Retina (tissue), 1 donor: ENCODE data around the gene DISC1.
"Not testable (repeated sequence)": the region's sequence is repeated elsewhere in the genome, so short reads cannot be mapped to it uniquely, and the experiment has no call there.

ENCODE experiments used
- DNase-seq: peaks from one replicate; pipeline ENCODE4 v3.0.0-alpha.2; 2016

Gene DISC1

DNA sequence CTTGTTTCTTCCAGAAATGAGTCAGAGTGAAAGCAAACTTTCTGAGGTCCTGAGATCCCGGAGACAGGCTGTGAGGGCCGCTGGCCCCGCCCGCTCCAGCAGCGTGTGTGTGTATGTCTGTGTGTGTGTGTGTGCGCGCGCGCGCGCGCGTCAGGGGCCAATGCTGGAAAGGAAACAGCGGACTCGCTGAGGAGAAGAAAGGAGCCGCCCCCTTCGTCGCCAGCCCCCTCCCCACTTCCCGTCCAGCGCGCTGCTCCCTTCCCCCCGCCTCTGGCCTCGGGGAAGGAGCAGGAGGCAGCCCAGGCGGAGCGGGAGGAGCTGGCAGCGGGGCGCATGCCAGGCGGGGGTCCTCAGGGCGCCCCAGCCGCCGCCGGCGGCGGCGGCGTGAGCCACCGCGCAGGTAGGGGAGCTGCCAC, at the start of gene DISC1:
Gene DISC1 (plus strand): TSS at position 256 of the 416 bp plus-strand sequence. CDS start 78 bp downstream, at position 334.
- peak; percentile 90 for DNase-seq

DNA sequence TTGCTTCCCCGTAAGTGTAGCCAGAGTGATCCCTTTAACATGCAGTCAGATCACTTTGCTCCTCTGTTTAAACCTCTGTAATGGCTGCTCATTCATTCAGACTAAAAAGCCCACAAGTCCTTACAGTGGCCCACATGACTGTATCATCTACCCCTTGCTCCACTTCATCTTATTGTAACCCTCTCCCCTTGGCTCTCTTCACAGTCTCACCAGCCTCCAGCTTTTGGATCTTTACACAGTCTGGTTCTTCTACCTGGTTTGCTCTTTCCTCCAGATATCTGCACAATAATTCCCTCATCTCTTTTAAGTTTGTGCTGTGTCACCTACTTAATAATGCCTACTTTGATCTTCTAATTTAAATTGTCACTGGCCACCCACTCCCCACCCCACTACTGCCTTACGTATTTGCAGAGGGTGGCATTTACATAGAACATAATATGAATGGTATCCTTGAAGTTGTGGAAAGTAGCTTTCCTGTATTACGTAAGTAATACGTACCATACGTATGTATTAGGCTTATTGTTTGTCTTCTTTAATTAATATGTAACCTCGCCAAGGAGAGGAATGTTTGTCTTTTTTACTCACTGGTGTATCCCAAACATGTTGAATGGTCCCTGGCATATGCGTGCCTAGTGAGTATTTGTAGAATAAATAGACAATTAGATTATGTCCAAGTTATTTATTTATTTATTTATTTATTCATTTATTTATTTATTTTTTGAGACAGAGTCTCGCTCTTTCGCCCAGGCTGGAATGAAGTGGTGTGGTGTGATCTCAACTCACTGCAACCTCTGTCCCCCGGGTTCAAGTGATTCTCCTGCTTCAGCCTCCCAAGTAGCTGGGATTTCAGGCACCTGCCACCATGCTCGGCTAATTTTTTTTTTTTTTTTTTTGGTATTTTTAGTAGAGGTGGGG, 49.5 kb upstream of the DISC1 start:
- DNase-seq = no peak

DNA sequence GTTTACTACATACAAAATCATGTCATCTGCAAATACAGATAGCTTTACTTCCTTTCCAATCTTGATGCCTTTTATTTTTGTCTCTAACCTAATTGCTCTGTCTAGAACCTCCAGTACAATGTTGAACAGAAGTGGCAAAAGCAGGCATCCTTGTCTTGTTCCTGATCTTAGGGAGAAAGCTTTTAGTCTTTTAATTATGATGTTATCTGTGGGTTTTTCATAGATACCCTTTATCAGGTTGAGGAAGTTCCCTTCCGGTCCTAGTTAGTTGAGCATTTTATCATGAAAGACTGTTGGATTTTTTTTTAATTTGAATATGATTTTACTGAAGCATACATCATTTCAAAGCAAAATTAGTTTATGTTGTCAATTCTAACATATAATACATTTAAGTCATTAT, 45.7 kb upstream of the DISC1 start:
- DNase-seq = no peak

DNA sequence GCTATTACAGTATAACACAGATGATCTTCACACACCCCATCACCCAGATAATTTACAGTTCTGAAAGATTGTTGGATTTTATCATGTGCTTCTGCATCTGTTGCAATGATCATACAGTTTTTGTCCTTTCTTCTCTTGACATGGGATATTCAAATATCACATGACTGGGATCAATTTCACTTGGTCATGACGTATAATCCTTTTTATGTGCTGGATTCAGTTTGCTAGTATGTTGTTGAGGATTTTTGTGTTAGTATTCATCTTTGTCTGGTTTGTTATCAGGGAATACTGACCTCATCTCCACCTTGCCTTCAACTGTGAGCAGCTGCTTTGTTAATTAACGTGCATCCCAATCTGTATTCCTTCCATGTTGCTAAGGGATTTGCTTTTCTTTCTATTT, 44.7 kb upstream of the DISC1 start:
- no peak for DNase-seq

DNA sequence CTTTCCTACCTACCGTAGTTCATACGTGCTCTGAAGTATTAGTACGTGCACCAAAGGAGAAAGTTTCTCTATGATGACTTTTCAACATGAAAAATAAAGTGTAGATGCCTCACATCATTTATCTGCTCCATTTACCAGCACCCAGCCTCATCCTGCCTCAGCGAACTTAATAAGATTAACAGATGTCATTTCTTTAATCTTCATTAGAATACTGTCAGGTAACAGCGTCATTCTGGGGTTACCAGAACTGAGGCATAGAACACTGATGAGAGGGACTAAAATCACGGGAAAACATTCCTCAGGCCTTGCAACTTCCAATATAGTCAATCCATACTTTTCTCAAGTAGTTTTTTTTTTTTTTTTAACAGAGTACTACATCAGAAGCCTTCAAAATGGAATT, 43.2 kb upstream of the DISC1 start:
- no peak for DNase-seq

DNA sequence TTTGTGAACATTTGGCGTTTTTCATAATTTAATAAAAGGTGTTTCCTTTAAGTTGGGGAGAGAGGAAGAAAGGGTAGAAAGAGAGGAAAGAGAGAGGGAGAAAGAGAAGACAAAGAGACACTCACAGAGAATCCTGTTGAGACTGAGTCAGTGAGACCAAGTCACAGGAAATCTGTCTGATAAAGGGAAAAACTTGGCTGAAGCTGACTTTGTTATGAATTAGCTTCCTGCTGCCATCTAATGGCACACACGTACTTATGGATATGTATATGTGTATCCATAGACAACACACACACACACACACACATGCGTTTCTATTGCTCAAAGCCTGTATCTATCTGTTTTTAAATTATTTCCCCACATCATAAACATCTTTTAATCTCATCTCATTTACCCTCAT, 42.5 kb upstream of the DISC1 start:
- DNase-seq = no peak

DNA sequence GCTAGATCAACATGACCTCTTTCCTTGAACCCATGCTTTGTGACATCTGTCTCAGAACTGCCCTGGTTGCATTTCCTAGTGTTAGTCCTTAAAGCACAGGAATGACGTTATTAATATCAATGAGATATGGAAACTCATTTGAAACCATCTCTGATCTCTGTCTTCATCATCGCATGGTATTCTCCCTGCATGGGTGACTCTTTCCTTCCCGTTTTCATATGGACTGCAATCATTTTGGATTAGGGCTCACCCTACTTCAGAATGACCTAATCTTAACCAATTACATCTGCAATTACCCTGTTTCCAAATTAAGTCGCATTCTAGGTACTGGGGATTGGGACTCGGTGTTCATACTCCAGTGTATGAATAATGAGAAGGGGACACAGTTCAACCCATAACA, 41.7 kb upstream of the DISC1 start:
- DNase-seq = no peak

DNA sequence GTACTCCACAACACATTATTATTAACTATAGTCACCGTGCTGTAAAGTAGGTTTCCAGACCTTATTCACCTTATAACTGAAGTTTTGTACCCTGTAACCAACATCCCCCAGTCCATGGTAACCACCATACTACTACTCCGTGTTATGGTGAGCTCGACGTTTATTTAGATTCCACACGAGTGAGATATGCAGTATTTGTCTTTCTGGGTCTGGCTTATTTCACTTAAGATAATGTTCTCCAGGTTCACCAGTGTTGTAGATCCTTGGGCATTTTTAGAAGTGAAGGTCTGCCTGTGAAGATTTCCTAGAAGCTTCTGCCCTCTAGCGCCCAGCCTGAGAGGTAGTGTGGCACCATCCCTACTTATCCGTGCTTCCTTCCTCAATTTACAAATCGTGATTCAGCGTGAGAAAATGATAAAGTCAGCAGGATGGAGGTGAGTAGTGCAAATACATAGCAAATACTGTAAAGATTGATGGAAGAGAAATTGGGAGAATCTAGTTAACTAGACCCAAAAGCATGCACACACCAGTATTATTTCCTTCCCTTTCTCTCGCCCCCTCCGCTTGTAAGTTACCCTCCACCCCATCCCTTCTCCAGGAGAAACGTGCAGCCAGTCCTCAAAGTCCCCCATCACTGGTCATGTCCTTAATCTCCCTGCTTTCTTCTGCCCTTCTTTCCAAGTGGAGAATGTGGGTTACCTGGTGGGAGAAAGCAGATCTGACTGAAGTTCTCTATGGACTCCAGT, 36.0 kb upstream of the DISC1 start:
- peak; percentile 36 for DNase-seq

DNA sequence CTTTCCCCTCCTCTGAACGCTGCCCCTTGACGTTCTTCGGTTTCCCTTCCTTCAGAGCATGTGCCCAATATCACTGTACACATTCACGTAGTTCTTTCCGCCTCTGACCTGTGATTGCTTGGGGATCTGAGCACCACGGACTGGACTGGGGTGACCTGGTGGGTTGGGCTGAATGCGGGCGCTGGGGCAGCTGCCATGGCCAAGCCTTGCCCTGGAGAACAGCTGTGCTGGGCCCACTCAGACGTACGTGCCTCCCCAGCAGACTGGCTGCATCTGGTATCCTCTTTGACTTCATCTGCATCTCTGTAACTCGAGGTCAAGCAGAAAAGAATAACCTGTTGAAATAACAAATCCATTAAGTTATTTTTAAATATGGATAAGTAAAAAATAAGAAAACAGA, 35.1 kb upstream of the DISC1 start:
- DNase-seq = no peak

DNA sequence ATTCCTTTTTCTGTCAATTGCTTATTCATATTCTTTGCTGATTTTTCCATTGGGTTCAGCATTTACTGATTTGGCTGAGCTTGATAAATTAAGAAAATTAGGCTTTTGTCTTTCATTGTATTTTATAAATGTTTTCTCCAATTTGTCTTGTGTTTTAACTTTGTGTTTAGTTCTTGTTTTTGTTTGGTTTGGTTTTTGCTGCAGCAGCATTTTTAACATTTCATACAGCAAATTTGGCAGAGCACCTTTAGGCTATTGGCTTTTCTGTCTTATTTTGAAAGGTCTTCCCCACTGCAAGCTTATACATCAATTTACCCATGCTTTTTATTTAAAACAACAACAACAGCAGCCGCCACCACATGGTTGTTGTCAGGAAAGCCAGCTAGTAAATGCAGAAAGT, 33.8 kb upstream of the DISC1 start:
- no peak for DNase-seq

DNA sequence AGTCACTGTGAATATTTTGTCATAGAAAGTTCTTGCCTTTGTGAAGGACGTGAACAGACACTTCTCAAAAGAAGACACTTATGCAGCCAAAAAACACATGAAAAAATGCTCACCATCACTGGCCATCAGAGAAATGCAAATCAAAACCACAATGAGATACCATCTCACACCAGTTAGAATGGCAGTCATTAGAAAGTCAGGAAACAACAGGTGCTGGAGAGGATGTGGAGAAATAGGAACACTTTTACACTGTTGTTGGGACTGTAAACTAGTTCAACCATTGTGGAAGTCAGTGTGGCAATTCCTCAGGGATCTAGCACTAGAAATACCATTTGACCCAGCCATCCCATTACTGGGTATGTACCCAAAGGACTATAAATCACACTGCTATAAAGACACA, 33.3 kb upstream of the DISC1 start:
- not testable (repeated sequence) for DNase-seq

DNA sequence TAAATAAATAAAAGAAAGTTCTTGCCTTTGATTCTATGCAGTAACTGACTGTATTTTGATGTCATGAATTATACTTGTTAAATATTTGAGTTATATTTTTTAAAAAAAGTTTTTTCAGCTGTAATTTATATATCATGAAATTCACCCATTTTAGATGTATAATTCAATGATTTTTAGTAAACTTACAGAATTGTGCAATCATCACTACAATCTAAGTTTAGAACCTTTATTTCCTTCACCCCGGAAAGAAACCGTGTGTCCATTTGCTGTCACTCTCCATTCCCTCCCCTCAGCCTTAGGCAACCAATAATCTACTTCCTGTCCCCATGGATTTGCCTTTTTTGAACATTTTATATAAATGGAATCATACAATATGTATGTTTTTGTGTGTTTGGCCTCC, 32.5 kb upstream of the DISC1 start:
- no peak for DNase-seq

DNA sequence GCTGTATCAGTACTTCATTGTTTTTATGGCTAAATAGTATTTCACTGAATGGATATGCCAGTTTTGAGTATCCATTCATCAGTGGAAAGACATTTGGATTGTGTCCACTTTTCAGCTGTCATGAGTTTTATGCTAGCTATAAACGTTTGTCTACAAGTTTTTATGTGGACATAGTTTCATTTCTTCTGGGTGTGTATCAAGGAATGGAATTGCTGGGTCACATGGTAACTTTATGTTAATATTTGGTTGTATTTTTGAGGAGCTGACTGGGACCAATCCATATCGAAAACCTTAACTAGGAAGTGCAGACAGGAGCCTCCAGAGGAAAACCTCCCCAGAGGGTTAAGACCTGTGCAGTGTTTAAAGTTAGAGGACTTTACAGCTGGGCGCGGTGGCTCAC, 31.8 kb upstream of the DISC1 start:
- no peak for DNase-seq

DNA sequence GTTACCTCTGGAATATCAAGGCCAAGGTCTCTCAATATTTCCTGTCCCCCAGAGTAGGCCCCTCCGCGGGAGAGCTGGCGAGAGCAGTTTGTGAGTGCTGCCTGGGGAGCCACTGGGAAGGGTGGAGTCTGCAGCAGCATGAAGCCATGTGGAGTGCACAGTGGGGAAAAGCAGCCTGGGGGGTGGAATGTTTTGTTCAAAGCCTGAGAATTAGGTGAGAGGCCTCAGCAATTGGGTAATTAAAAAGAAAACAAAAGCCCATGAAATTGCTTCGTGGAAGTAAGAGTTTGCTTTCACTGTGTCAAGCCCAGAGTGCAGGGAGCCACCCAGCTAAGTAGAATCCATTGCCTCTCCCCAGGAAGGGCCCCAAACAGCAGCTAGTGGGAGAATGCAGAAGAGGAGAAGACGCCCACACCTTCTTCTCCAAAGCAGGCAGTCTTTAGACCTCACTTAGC, 30.2 kb upstream of the DISC1 start:
- DNase-seq = peak; percentile 11

DNA sequence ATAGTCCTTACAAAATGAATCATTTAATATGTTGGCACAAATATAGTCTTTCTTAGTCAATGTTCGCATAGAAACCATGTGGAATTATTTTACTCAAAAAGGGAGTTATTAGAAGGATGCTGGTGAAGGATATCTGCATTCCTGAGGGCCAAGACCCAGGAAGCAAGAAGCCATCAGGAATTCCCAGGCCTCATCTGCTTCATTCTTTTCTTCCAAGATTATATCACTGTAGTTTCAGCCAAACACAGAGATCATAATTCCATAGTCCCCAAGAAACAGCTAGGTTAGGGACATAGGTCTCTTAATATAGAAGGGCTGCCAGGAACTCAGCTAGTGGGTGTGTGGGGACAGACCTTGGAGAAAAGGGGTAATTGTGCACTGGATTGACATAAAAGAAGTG, 28.6 kb upstream of the DISC1 start:
- DNase-seq = no peak

DNA sequence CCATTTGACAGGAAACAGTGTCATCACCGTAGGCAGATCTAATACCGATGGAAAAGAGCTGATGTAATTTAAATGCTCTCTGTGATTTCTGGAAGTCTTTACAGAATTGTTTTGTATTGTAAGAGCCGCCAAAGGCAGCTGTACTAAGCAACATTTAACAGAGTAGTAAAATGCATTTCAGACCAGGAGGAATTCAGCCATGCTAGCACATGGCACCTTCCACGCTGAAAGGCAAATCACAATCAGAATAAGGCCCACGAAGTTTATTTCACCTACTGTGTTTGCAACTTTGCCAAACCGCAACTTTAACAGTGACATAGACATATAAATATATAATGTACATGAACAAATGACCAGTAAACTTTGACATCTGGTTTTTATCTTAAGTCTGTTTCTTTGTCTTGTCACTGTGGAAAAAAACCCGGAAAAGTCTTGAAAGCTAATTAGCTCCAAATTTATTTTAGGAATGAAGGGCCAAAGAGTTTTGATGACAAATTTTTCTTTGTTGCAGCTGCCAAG, 26.1 kb upstream of the DISC1 start:
- DNase-seq = no peak

DNA sequence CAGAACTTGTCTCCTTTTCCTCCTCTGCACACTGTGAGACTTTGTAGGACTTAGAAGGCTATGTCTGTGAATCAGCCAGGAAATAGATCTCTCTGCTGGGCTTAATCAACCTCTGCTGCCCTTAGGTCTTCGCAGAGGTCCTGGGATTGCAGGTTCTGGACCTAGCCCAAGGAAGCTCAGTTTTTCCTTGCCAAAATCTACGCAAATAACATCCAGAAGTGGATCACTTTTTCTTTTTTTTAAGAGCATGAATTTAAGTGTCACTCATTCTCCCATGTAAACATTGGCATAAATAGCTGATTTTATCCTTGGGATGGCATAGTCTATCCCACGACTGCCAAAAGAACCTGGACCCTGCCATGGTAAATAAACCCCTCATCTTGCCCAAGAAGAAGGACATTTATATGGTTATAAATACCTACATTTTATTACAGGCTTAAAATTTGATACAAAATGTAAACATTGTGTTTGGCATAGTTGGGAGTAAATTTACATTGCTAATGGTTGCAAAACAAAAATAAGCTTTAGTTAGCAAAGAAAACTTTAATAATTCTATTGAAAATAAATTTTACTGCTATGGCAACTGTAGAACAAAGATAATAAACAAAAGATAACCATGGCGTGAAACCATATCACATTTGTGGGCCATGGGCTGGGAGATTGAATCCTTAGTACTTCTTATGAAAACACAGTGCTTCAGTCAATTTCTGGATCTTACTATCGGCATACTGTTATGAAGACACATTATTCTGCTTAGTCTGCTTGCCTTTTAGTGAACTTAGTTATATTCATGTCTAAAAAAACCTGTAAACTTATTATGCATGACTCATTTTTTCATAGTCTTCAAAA, 24.5 kb upstream of the DISC1 start:
- DNase-seq = no peak

DNA sequence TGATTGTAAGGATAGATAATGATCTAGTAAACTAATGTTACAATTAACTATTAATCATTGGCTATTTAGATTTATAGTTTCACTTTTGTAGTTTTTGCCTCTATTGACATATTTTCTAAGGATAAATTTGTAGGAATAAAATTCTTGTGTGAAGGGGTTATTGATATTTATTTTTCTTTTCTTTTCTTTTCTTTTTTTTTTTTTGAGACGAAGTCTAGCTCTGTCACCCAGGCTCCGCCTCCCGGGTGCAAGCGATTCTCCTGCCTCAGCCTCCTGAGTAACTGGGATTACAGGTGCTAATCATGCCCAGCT, 24.0 kb upstream of the DISC1 start:
- no peak for DNase-seq

DNA sequence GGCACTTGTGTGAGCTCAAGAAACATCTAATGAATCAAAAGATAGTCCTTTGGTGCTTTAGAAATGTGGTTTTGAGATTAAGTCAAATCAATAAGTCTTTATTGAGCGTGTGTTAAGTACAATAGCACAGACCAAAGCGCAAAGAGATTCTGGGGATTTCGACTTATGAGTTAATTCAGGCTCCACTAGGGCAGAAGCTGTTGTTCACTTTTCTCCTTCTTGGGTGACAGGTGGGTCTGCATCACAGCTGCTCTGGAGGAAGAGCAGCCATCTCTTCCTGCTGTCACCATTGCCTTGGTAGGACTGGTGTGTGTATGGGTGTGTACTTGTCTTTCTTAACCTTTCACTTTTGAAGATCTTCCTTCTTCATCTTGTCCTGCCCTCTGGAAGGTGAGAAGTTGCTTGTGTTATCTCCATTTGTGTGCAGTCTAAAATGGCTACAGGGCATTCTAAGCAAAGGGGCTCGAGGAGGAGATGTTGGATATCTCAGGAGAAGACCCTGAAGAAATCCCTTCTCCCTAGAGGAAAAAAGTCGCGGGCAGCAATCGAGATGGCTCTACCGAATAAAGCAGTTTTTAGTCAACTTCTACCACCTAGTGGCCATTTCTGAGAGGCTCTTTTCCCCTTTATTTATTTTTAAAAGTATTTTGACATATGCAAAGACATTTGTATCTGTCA, 22.9 kb upstream of the DISC1 start:
- DNase-seq = peak; percentile 65

DNA sequence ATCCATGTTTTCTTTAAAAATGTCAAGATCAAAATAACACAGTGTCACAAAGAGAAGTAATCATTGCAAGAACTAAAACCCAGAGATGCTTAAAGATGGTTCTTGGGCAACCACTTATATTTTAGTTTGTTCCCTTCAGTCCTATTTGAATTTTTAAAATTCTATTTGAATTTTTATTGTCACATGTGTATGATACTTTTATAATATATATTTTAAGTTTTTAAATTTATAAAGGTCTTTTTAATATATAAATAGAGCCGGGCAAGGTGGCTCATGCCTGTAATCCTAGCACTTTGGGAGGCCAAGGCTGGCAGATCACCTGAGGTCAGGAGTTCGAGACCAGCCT, 22.3 kb upstream of the DISC1 start:
- no peak for DNase-seq

DNA sequence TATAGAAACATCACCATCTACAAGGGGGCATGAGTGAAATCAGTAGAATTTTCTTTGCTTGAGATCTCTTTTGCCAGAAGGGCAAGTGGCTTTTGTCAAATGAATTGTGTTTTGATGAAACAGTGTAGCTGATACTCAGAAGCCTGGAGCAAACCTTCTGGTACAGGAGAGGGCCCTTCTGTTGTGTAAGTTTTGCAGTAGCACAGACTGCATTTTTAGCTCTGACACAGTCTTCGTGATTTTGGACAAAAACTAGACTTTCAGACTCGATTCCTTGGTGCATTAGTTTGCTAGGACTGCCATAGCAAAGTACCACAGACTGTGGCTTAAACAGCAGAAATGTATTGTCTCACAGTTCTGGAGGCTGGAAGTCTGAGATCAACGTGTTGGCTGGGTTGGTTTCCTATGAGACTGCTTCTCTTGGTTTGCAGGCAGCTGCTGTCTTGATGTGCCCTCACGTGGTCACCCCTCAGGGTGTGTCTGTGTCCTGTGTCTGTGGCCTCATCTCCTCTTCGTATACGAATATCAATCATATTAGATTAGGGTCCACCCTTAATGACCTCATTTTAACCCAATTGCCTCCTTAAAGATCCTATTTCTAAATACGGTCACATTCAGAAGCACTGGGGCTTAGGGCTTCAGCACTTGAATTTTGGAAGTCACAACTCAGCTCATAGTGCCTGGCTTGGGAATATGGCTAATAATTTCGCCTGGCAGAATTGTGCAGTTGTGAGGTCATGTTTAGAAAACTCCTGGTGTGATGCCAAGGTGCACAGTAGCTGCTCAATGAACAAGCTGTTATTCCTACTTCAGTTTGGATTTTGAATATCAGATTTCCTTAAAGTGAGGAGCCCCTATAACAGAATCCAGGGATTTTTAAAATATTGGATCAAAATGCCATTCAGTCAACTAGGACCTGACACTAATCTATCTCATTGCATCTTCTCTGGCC, 21.2 kb upstream of the DISC1 start:
- no peak for DNase-seq
